Fibroblast of upper back skin (primary cell): Measurements from ENCODE around the gene USP17L17.
"Not testable (repeated sequence)": the region's sequence is repeated elsewhere in the genome, so short reads cannot be mapped to it uniquely, and the experiment has no call there.

ENCODE experiments used
- DNase-seq: peaks from one replicate; pipeline ENCODE4 v3.0.0-alpha.2; 2013

The USP17L17 gene

GRCh38 chr4:9243579-9243978, at the start of gene USP17L17:
Gene USP17L17, plus strand, starts transcription at chr4:9243879. Its CDS starts 0 bp downstream, at chr4:9243879.
- DNase-seq: not testable (repeated sequence)

GRCh38 chr4:9210357-9210756, 33.3 kb upstream of the USP17L17 start, which contains the start of gene USP17L10:
Gene USP17L10, plus strand, starts transcription at chr4:9210657. Its CDS starts 0 bp downstream, at chr4:9210657.
- DNase-seq: not testable (repeated sequence)

GRCh38 chr4:9214701-9215100, 29.0 kb upstream of the USP17L17 start:
- DNase-seq: not testable (repeated sequence)

GRCh38 chr4:9215105-9215504, 28.6 kb upstream of the USP17L17 start, which contains the start of gene USP17L11:
Gene USP17L11, plus strand, starts transcription at chr4:9215405. Its CDS starts 0 bp downstream, at chr4:9215405.
- DNase-seq: not testable (repeated sequence)

GRCh38 chr4:9219852-9220251, 23.8 kb upstream of the USP17L17 start, which contains the start of gene USP17L12:
Gene USP17L12, plus strand, starts transcription at chr4:9220152. Its CDS starts 0 bp downstream, at chr4:9220152.
- not testable (repeated sequence) for DNase-seq

- DNase-seq: not testable (repeated sequence)
Observed at GRCh38 chr4:9224596-9224995, 19.1 kb upstream of the USP17L17 start, which contains the start of gene USP17L13. Gene USP17L13, plus strand, starts transcription at chr4:9224896. Its CDS starts 0 bp downstream, at chr4:9224896.

- DNase-seq: not testable (repeated sequence)
Observed at GRCh38 chr4:9230249-9230648, 13.4 kb upstream of the USP17L17 start.

GRCh38 chr4:9234085-9234484, 9.6 kb upstream of the USP17L17 start, which contains the start of gene USP17L15:
Gene USP17L15, plus strand, starts transcription at chr4:9234385. Its CDS starts 0 bp downstream, at chr4:9234385.
- not testable (repeated sequence) for DNase-seq

- not testable (repeated sequence) for DNase-seq
Observed at GRCh38 chr4:9238461-9238860, 5.2 kb upstream of the USP17L17 start.

- DNase-seq: not testable (repeated sequence)
Observed at GRCh38 chr4:9247953-9248680, 4.4 kb downstream of the USP17L17 start, which contains the start of gene USP17L18. Gene USP17L18, plus strand, starts transcription at chr4:9248630. Its CDS starts 0 bp downstream, at chr4:9248630.

- DNase-seq: not testable (repeated sequence)
Observed at GRCh38 chr4:9253078-9253477, 9.4 kb downstream of the USP17L17 start, which contains the start of gene USP17L19. Gene USP17L19, plus strand, starts transcription at chr4:9253378. Its CDS starts 0 bp downstream, at chr4:9253378.

GRCh38 chr4:9257824-9258223, 14.1 kb downstream of the USP17L17 start, which contains the start of gene USP17L20:
Gene USP17L20, plus strand, starts transcription at chr4:9258124. Its CDS starts 0 bp downstream, at chr4:9258124.
- DNase-seq: not testable (repeated sequence)

GRCh38 chr4:9262572-9262971, 18.9 kb downstream of the USP17L17 start, which contains the start of gene USP17L21:
Gene USP17L21, plus strand, starts transcription at chr4:9262872. Its CDS starts 0 bp downstream, at chr4:9262872.
- not testable (repeated sequence) for DNase-seq

- not testable (repeated sequence) for DNase-seq
Observed at GRCh38 chr4:9267319-9267718, 23.6 kb downstream of the USP17L17 start, which contains the start of gene USP17L22. Gene USP17L22, plus strand, starts transcription at chr4:9267619. Its CDS starts 0 bp downstream, at chr4:9267619.

- not testable (repeated sequence) for DNase-seq
Observed at GRCh38 chr4:9271719-9272118, 28.0 kb downstream of the USP17L17 start.
